GM19452 (cell line): Measurements from ENCODE around the gene RAB42.
"Not testable (repeated sequence)": the region's sequence is repeated elsewhere in the genome, so short reads cannot be mapped to it uniquely, and the experiment has no call there.

Experiments used
- ATAC-seq: cut with Tn5 transposase; IDR thresholded peaks from one replicate; pipeline ENCODE4 v1.9.1; 2021; ENCODE audit not compliant: unreplicated experiment

The RAB42 gene

DNA sequence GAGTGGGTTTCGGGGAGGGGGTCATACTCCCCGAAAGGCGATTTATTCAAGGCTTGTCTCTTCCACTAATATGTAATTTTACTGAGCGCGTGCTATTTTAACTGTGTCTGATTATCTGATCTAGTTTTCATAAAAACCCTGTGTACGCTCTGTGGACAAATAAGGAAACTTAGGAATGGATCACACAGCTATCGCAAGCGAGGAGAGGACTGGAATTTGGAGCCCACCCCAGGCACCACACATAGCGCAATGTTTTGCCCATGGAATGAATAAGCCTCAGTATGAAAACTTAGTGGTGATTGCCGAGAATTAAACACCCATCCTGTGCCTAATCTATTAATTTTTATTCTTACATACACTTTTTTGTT lies 9.8 kb upstream of the RAB42 start:
- no peak for ATAC-seq

DNA sequence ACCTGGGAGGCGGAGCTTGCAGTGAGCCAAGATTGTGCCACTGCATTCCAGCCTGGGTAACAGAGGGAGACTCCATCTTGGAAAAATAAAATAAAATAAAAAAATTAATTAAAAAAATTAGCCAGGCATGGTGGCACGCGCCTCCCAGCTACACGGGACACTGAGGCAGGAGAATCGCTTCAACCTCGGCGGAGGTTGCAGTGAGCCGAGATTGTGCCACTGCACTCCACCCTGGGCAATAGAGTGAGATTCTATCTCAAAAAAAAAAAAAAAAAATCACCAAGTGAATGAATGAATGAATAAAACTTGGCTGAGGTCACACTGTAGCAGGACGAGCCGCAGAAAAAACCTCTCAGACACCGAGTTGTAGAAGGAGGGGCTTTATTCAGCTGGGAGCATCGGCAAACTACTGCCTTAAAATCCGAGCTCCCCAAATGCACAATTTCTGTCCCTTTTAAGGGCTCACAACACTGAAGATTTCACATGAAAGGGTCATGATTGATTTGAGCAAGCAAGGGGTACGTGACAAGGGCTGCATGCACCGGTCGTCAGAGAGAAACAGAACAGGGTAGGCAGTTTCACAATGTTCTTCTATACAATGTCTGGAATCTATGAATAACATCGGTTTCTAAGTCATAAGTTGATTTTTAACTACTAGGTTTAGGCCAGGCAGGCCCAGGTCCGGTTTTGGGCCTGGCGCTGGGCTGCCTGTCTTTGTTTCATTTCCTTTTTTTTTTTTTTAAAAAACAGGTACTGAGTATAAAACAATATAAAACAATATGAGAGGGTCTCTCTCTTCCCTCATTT lies 5.3 kb upstream of the RAB42 start:
- not testable (repeated sequence) for ATAC-seq

DNA sequence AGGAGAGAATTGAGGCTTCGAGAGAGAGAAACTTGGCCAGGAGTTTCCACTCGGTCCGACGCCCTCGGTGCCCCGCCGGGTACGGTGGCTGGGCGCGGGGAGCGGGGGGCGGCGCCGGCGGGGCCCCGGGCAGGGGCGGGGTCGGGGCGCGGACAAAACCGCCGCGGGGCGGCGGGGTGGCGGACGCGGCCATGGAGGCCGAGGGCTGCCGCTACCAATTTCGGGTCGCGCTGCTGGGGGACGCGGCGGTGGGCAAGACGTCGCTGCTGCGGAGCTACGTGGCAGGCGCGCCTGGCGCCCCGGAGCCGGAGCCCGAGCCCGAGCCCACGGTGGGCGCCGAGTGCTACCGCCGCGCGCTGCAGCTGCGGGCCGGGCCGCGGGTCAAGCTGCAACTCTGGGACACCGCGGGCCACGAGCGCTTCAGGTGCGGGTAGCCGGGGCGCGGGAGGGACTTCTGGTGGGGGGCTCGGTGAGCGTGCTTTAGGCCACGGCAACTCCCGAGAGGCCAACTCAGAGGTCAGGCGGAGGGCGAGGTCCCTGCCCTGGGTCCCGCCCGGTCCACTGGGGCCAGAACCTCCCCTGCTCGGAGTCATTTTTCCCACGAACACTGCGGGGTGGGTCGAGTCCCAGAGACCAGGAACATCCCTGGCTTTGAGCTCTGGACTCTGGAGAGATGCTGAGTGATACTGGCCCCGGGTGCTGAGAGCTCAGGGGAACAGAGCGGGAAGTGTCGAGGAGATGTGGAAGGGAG lies 431 bp downstream of the RAB42 start:
- peak; percentile 71 for ATAC-seq

DNA sequence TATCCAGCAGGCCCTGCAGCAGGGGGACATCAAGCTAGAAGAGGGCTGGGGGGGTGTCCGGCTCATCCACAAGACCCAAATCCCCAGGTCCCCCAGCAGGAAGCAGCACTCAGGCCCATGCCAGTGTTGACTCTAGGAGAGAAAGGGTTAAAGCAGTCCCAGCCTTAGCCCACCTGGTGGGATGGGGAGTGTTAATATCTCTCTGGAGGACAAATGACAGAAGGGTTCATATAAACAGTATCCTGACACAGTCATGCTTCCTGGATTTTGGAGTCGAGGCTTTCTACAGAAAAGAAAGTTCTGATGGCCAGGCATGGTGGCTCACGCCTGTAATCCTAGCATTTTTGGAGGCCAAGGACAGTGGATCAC lies 1.9 kb downstream of the RAB42 start:
- ATAC-seq = not testable (repeated sequence)

GRCh38 chr1:28594686-28595411 lies 2.8 kb downstream of the RAB42 start:
- ATAC-seq = not testable (repeated sequence)

DNA sequence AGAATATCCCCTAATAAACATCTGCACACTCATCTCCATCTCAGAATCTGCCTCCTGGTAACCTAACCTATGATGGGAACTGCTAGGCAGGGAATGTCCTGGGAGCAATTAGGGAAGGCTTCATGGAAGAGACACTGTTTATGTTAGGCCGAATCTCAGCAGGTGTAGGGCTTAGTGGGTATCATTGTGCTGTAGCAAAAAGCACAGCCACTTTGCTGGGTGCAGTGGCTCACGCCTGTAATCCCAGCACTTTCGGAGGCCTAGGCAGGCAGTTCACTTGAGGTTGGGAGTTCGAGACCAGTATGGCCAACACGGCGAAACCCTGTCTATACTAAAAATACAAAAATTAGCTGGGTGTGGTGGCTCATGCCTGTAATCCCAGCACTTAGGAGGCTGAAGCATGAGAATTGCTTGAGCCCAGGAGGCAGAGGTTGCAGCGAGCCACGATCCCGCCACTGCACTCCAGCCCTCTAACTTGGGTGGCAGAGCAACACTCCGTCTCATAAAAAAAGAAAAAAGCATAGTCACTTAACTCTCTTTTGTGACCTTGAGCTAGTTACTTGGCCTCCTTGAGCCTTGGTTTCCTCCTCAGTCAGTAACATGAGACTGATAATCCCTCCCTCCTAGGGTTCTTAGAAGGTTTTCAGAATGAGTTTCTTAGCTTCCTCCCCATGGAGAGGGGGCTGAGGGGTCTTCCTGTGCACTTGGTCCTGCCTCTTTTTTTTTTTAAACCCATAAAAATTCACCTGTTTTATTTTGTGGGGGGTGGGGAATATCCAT lies 3.5 kb downstream of the RAB42 start:
- no peak for ATAC-seq

GRCh38 chr1:28596276-28596675 lies 4.2 kb downstream of the RAB42 start:
- not testable (repeated sequence) for ATAC-seq

GRCh38 chr1:28601696-28602095 lies 9.6 kb downstream of the RAB42 start:
- no peak for ATAC-seq

- ATAC-seq = no peak
Observed at GRCh38 chr1:28602536-28603439, 10.7 kb downstream of the RAB42 start.

GRCh38 chr1:28604411-28604810 lies 12.3 kb downstream of the RAB42 start:
- no peak for ATAC-seq

GRCh38 chr1:28604962-28605361 lies 12.9 kb downstream of the RAB42 start:
- no peak for ATAC-seq

GRCh38 chr1:28606771-28607170 lies 14.7 kb downstream of the RAB42 start:
- no peak for ATAC-seq

DNA sequence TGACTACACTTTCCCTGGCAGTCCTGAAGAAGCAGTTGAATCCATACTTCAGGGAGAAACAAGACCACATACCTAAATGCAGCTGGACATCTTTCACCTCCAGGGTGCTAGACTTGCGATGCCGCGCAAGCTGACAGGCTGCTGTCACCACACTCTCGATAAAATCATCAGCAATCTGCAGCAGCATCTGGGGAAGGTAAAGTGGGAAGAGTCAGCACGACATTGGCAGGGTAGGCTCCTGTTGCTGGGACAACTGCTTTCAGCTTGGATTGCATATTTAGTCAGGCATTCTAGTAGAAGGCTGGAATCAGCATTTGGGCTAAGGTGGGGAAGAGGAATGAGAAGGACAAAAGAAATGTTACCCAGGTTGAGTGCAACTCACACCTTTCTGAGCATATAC lies 21.1 kb downstream of the RAB42 start:
- ATAC-seq = no peak

DNA sequence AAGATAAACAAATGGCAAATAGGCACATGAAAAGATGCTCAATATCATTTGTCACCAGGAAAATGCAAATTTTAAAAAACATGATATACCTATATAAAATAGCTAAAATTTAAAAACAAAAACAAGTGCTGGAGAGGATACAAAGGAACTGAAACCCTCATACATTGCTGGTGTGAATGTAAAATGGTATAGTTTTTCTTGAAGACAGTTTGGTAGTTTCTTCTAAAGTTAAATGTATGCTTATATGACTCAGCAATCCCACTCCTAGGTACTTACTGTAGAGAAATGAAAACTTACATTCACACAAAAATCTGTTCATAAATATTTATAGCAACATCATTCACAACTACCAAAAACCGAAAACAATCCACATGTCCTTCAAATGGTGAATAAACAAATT lies 39.6 kb downstream of the RAB42 start:
- no peak for ATAC-seq

DNA sequence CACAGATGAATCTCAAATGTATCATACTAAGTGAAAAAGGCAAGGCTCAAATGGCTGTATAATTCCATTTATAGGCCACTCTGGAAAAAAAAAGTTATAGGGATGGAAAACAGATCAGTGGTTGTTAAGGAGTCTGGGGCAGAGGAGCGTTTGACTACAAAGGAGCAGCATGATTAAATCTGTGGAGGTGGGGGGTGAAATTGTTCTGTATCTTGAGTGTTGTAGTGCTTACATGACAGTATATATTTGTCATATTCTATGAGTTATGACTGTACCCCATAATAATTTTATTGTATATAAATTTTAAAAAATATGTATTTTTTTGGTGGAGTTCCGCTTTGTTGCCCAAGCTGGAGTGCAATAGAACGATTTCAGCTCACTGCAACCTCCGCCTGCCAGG lies 40.5 kb downstream of the RAB42 start:
- no peak for ATAC-seq

DNA sequence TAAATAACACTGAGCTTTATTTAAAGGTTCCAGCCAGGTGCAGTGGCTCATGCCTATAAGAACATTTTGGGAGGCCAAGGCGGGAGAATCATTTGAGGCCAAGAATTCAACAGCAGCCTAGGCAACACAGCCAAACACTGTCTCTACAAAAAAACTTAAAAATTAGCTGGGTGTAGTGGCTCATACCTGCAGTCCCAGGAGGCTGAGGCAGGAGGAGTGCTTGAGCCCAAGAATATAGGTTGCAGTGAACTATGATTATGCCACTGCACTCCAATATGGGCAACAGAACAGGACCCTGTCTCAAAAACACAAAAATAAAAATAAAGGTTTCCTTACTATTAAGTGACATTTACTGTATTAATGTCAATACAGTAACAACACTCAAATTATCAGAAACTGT lies 48.7 kb downstream of the RAB42 start:
- ATAC-seq = no peak

DNA sequence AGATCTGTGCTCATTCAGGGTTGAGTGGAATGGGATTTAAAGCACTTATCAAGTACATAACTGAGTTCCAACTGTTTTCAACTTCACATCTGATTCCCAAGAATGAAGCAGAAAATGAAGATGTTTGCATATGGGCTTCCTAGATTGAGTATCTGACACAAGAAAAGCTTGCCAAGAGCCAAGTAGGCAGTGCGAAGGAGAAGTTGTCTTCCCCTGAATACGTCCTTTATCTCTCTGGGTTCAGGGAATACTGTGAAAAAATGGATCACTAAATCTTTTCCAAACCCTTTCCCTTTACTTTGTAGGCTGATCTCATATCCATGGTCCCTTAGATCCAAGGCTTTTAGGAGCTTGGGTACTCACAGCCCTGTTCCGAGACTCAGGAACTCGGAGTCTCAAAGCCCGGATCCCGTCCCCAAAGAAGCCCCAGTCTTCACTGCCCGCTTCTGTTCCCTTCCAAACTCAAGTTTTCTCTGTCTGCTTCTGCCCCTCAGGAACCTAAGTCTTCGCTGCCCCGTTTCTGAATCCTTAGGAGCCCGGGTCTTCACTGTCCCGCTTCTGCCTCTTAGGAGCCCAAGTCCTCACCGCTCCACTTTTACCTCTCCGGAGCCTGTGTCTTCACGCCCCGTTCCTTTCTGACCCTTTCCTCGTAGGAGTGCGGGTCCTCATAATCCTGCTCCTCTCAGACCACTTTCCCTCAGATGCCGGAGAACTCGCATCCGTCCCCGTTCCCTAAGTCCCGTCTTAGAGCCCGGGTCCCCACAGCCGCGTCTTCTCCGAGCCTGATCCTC lies 50.2 kb downstream of the RAB42 start:
- ATAC-seq = peak; percentile 5

DNA sequence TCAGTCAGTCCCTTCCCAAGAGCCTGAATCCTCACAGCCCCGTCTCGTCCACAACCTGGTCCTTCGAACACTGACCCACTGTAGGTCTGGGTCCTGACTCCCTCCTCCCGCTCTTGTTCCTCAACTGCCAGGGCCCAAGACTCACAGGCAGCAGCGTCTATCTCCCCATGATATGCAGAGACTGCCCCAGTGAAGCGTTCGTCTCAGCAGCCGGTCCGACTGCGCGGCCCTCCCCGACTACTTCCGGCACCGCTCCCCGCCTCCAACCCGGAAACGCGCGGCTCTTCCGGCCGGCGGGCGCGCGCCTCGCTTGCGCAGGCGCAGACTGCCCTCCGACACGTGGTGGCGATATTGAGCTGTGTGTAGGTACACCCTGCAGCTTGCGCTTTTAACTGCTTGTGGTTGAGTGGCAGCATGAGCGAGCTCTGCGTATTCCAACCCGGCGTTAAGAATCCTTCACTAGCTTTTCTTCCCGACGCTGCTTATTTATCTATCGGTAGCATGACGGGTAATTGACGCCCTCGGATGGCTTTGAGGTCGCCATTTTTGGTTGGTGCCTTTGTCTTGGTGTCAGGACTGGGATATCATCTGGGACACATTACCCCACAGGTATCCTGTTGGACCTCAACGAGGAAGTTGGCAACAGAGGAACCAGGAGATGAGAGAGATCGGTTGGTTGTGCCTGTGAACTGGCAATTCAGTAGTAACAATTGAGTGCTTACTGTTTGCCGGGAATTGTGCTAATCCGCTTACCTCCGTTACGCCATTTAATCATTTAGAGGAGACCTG lies 51.0 kb downstream of the RAB42 start, which contains the start of gene TAF12:
Gene TAF12 (minus strand): TSS at position 221 of the 789 bp plus-strand sequence. CDS start 20,986 bp downstream, outside the sequence.
- peak; percentile 81 for ATAC-seq
